Skeletal muscle tissue (tissue), 4 donors: ENCODE measurements around the gene SEMA6A. TPM values are rescaled to one million over a fixed set of nuclear protein-coding genes. Genes with fewer than 3 reads are reported as not detected.

ENCODE experiments used
- H3K27ac ChIP-seq: one replicate; pipeline ENCODE4 v1.7.0; 2013; ENCODE audit warnings: mild to moderate bottlenecking, low read depth, low read length, inconsistent platforms
- H3K27me3 ChIP-seq, 3 donors: one replicate each; pipeline ENCODE4 v1.7.0; 2013; ENCODE audit warnings: low read length in 3 of 3; ENCODE audit not compliant: control insufficient read depth in 3 of 3, insufficient read depth in 3 of 3
- H3K36me3 ChIP-seq, 3 donors: one replicate each; pipeline ENCODE4 v1.7.0; 2013; ENCODE audit warnings: low read length in 3 of 3; ENCODE audit not compliant: control insufficient read depth in 3 of 3, insufficient read depth in 3 of 3
- H3K4me1 ChIP-seq, 3 donors: one replicate each; pipeline ENCODE4 v1.7.0; 2013; ENCODE audit warnings: low read length in 3 of 3, mild to moderate bottlenecking in 3 of 3; ENCODE audit not compliant: control insufficient read depth in 3 of 3, insufficient read depth in 3 of 3
- H3K4me3 ChIP-seq, 3 donors: one replicate each; pipeline ENCODE4 v1.7.0; 2013; ENCODE audit warnings: low read length in 3 of 3
- H3K9ac ChIP-seq, 3 donors: one replicate each; pipeline ENCODE4 v1.7.0; 2013; ENCODE audit warnings: low read length in 3 of 3, mild to moderate bottlenecking in 3 of 3, moderate library complexity in 2 of 3, low read depth in 1 of 3
- H3K9me3 ChIP-seq, 3 donors: one replicate each; pipeline ENCODE4 v1.7.0; 2013; ENCODE audit warnings: low read length in 3 of 3; ENCODE audit not compliant: control insufficient read depth in 3 of 3
- total RNA-seq: library from RNA; depleted of rRNA; stranded (reverse); fragments of >200 nt; gene quantifications from one replicate; pipeline ENCODE4 v1.2.3, GENCODE V29; 2014
- donor health status: Osteomylitis.

Gene SEMA6A
- total RNA-seq, 1 donor from 2014 or later: 43.8 TPM

DNA sequence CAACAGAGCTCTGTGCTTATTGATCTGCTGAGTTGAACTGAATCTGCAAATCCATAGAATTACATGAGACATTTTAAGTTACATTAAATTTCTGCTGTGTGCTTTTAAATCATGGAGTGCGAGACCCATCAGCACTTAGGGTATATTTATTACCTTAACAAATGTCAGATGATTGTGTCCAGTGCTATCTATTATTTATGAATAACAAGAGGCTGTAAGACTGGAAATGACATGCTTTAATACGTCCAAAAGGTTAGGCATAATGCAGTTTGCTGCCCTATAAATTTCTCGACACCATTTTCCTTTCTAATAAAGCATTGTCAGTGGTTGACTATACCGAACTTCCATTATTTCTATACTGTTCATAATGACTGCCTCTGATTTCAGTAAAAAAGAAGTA, 117.6 kb downstream of the SEMA6A start:
- peaks cover 0 to 12% (median 11%) of the 10 kb centered on the region in 3 donors for H3K4me1 ChIP-seq
- no peak overlapping the region for H3K27ac ChIP-seq
- H3K9ac ChIP-seq: no peak overlapping the region
- H3K36me3 ChIP-seq: no peaks in the 10 kb centered on the region
- H3K27me3 ChIP-seq: no peaks in the 10 kb centered on the region
- no peak overlapping the region for H3K4me3 ChIP-seq
- no peaks in the 10 kb centered on the region for H3K9me3 ChIP-seq

DNA sequence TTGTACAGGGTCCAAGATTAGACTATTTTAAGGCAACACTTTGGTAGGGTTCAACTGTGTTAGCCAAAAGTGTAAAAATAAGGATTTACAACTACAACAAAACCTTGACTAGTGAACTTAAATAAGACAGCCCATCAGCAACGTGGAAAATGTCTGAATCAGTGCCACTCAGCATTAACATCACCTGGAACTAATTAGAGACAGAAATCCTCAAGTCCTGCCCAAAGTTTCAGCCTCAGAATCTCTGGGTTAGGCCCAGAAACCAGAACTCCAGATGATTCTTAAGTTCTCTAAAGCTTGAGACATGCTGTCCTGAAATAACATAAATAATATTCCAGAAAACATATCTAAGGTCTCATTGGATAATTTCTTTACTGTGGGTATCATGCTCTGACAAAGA, 118.6 kb downstream of the SEMA6A start:
- no peak overlapping the region for H3K4me3 ChIP-seq
- no peak overlapping the region for H3K9ac ChIP-seq
- H3K36me3 ChIP-seq: no peaks in the 10 kb centered on the region
- no peaks in the 10 kb centered on the region for H3K9me3 ChIP-seq
- no peak overlapping the region for H3K27ac ChIP-seq
- no peaks in the 10 kb centered on the region for H3K27me3 ChIP-seq
- peaks cover 0 to 12% (median 11%) of the 10 kb centered on the region in 3 donors for H3K4me1 ChIP-seq

DNA sequence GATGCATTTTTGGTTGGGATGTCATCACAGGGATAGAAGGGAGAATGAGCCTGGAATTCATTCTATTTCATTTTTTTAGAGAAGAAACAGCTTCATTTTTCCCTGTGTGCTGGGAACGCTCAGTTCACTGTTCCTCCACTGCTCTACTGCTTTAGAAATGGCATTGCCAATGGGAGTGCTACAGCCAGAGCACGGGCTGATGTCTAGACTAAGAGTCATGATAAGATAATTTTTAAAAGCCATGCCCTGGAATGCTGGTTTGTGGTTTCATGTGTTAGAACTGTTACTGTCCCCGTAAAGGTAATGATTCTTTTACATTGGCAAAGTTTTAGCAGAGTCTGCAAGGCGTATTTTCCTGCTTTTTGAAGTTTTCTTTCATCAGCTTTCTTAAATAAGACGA, 119.6 kb downstream of the SEMA6A start:
- Histone ChIP-seq H3K9me3 (no peaks in the 10 kb centered on the region), H3K36me3 (no peaks in the 10 kb centered on the region), H3K4me3 (no peak overlapping the region), H3K4me1 (peaks cover 0 to 12% (median 11%) of the 10 kb centered on the region in 3 donors), H3K27ac (no peak overlapping the region), H3K9ac (no peak overlapping the region), H3K27me3 (no peaks in the 10 kb centered on the region)

DNA sequence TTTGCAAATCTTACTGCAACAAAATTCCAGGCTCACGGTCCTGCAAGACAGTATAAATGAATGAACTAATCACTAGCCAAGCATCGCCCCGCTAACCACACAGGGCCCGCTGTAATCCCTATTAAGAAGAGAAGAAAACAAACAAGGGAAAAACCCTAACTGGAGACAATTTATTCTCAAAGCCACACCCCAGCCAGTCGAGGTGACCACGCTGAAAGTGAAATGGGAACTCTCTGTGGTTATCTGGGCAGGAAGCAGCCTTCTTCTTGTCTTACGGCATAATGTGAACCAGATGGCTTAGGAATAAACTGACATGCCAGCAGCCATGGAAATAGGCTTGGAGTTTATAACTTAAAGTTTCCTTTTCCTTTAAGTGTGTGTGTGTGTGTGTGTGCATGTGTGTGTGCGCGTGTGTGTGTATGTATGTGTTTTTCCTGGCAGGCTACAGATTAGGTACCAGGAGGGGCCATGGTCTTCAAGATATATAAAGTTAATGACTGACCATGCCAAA, 120.2 kb downstream of the SEMA6A start:
- Histone ChIP-seq H3K9ac (no peak overlapping the region), H3K4me3 (no peak overlapping the region), H3K27me3 (no peaks in the 10 kb centered on the region), H3K27ac (no peak overlapping the region), H3K4me1 (peaks cover 0 to 11% (median 9%) of the 10 kb centered on the region in 3 donors), H3K9me3 (no peaks in the 10 kb centered on the region), H3K36me3 (no peaks in the 10 kb centered on the region)

DNA sequence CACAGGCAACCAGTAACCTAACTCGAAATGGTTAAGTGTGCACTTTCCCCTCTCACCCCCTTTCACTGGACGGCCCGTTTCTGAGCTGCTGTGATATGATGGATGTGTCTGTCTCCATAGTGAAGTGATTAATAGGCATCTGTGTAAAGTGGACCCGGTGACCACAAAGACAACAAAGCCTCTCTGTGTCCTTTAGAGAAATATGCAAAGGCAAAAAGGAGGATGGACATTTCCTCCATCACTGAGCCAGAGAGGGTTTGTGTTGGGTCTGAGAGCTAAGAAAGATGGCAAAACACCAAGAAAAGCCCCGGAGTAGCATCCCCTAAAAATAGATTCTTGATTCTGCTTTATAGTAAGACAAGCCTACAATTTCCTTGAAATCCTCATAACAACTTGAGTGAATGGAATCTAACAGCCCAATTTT, 120.6 kb downstream of the SEMA6A start:
- no peaks in the 10 kb centered on the region for H3K36me3 ChIP-seq
- no peaks in the 10 kb centered on the region for H3K27me3 ChIP-seq
- no peak overlapping the region for H3K4me3 ChIP-seq
- H3K27ac ChIP-seq: no peak overlapping the region
- H3K9ac ChIP-seq: no peak overlapping the region
- no peaks in the 10 kb centered on the region for H3K9me3 ChIP-seq
- H3K4me1 ChIP-seq: peaks cover 0 to 11% (median 9%) of the 10 kb centered on the region in 3 donors

DNA sequence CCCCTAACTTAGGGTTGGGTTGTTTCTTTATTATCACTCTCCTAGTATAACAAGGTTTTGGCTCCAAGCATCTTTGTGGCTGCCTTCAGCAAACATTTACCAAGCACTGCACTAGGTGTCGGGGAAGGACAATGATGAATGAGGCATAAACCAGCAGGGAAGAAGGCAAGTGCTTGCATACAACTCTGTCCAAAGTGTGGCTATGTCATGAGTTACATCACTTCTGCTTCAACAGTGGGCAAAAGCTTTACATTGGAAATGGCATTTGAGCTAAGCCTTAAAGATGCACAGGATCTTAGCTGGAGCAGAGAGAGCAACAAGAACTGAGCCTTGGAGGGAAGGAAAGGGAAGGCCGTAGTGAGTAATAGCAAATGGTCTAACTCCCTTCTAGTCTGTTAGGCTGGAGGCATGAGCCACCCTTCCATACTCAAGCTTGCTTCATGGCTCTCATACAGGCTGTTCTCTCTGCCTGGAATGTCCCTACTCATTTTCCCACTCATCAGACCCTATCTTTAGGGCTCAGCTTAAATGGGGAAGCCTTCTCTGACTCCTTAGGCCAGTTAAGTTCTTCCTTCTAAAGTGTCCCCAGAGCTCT, 121.8 kb downstream of the SEMA6A start:
- no peaks in the 10 kb centered on the region for H3K9me3 ChIP-seq
- H3K4me1 ChIP-seq: peaks cover 0 to 11% (median 9%) of the 10 kb centered on the region in 3 donors
- H3K36me3 ChIP-seq: no peaks in the 10 kb centered on the region
- H3K27me3 ChIP-seq: no peaks in the 10 kb centered on the region
- no peak overlapping the region for H3K27ac ChIP-seq
- H3K9ac ChIP-seq: no peak overlapping the region
- no peak overlapping the region for H3K4me3 ChIP-seq

DNA sequence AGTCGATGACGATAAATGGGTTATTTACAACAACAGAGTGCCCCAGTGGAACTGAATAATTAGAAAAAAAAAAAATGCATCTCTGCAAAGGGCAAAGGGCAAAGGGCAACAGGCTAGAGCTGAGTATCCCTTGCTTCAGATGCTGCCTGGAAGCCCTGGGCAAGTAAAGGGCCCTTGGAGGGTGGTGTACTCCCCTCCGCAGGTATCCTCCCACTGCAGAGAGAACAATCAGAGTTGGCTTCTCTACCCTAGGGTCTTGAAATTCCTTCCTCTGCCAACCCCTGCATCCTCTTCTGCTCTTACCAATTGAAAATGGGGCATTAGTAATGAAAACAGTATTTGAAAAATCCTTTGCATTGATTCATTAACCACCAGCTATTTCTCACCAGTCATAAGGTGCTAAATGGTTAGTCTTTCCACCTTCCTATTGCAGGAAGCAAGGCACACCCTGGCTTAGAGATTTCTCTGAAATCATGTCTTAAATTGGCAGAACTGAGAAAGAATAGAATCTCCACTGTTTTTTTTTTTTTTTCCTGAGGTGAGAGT, 122.6 kb downstream of the SEMA6A start:
- Histone ChIP-seq H3K4me1 (peaks cover 0 to 11% (median 9%) of the 10 kb centered on the region in 3 donors), H3K36me3 (peaks cover 5 to 8% (median 6%) of the 10 kb centered on the region in 3 donors), H3K27me3 (no peaks in the 10 kb centered on the region), H3K9me3 (no peaks in the 10 kb centered on the region), H3K27ac (no peak overlapping the region), H3K9ac (no peak overlapping the region), H3K4me3 (no peak overlapping the region)

DNA sequence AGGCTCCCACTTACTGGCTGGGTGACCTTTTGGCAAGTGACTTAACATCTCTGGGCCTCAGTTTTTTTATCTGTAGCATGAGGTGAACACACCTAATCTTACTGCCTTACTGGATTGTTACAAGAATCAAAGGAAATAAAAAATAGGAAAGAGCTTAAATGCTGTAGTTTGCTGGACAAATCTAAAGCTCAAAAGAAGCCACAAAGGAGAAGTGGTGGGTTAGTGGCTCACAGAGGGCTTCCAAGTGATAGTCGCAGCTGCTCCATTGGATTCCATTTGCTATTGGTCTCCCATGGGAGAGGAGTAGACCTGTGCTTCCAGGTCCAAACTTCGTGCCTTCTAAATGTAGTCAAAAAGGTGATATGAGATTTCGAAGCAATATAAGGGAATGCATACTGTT, 123.6 kb downstream of the SEMA6A start:
- no peaks in the 10 kb centered on the region for H3K27me3 ChIP-seq
- H3K36me3 ChIP-seq: peaks cover 13 to 15% (median 14%) of the 10 kb centered on the region in 3 donors
- H3K9me3 ChIP-seq: no peaks in the 10 kb centered on the region
- no peak overlapping the region for H3K27ac ChIP-seq
- H3K4me1 ChIP-seq: peaks cover 0 to 11% (median 9%) of the 10 kb centered on the region in 3 donors
- no peak overlapping the region for H3K4me3 ChIP-seq
- H3K9ac ChIP-seq: no peak overlapping the region

DNA sequence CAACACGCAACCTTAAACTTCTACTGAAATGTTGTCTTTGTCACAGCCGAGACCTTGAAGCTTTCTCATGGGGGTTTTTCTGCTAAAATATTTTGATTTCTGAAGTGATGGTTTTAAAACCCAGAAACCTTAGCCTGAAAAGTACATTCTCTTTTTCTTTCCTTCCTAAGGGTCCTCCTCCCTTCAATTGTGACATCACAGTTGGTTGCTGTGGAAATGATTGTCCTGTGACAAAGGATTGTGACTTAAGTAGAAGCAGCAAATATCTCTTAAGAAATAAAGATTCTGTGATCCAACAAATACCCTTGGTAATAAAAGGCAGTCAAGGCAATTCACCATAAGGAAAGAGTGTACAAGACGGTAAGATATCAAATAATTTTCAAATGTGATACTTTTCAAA, 125.2 kb downstream of the SEMA6A start:
- H3K9ac ChIP-seq: no peak overlapping the region

DNA sequence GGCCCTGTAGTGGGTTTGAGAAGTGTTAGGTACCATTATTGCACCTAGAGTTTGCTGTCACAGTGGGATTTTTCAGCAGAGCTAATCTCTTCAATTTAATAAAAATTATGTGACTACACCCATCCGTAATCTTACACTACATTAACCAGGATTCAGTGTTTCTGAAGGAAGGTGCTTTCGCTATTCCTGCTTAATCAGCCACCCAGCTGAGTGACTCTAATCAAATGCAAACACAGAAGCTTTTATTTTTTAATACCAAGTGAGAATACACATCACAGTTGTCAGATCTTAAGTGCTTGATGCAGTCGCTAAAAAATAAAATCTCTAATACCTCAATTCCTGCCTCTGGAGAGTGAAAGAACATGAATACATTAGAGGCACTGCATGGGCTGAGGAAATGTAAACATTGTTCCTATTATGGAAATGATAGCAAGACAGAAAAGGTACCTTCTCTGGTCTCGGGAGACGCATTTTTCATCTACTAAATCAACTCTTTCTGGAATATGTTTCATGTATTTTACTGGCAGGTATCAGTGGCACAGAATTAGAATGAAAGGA, 125.7 kb downstream of the SEMA6A start:
- no peak overlapping the region for H3K9ac ChIP-seq
- H3K9me3 ChIP-seq: no peaks in the 10 kb centered on the region
- H3K27ac ChIP-seq: no peak overlapping the region
- H3K4me1 ChIP-seq: peaks cover 0 to under 1% (median 0%) of the 10 kb centered on the region in 3 donors
- no peaks in the 10 kb centered on the region for H3K27me3 ChIP-seq
- H3K36me3 ChIP-seq: peaks cover 13 to 17% (median 15%) of the 10 kb centered on the region in 3 donors
- H3K4me3 ChIP-seq: no peak overlapping the region

More for the DNA sequence above, 125.2 kb downstream of the SEMA6A start:
- Histone ChIP-seq H3K4me3 (no peak overlapping the region), H3K27ac (no peak overlapping the region), H3K9me3 (no peaks in the 10 kb centered on the region), H3K27me3 (no peaks in the 10 kb centered on the region), H3K36me3 (peaks cover 13 to 17% (median 15%) of the 10 kb centered on the region in 3 donors), H3K4me1 (peaks cover 0 to 5% (median 4%) of the 10 kb centered on the region in 3 donors)
